ENCODE results near the gene LAMC1.

LAMC1 gene

GRCh38 chr1:183098317-183098716 lies 75.1 kb downstream of the LAMC1 start:
- TF ChIP-seq, protein P1, sequence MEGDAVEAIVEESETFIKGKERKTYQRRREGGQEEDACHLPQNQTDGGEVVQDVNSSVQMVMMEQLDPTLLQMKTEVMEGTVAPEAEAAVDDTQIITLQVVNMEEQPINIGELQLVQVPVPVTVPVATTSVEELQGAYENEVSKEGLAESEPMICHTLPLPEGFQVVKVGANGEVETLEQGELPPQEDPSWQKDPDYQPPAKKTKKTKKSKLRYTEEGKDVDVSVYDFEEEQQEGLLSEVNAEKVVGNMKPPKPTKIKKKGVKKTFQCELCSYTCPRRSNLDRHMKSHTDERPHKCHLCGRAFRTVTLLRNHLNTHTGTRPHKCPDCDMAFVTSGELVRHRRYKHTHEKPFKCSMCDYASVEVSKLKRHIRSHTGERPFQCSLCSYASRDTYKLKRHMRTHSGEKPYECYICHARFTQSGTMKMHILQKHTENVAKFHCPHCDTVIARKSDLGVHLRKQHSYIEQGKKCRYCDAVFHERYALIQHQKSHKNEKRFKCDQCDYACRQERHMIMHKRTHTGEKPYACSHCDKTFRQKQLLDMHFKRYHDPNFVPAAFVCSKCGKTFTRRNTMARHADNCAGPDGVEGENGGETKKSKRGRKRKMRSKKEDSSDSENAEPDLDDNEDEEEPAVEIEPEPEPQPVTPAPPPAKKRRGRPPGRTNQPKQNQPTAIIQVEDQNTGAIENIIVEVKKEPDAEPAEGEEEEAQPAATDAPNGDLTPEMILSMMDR (IDR thresholded peaks at IDR 0.05; ENCODE audit: insufficient read depth, low read depth, low read length, missing control alignments), result no peak
- H3K4me3 ChIP-seq (ENCODE audit: low read length), result no peak overlapping the region
- no peak for DNase-seq (ENCODE audit: low read depth)

- TF ChIP-seq, protein P1 (IDR thresholded peaks at IDR 0.05; ENCODE audit: insufficient read depth, low read depth, low read length, missing control alignments), result no peak
- H3K4me3 ChIP-seq (ENCODE audit: low read length), result no peak overlapping the region
- no peak for DNase-seq (ENCODE audit: low read depth)
Observed at GRCh38 chr1:183100361-183100974, 77.2 kb downstream of the LAMC1 start.

DNA sequence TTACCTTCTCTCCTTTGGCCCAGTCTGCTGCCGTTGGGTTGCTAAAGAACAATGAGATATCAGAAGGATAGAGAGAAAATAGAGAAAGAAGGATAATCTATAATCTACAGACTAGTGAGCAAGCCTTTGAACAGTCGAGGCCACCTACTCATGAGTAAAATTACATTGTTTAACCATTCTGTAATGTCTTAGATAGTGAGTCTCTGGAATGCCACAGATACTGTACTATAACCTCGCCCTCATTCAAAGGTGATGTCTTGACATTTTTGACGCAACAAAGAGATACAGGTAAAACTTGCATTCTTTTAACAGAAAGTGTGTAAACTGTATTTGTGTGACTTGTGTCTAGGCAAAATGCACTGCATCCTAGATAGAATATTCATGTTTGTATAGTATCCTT lies 77.9 kb downstream of the LAMC1 start:
- H3K4me3 ChIP-seq (ENCODE audit: low read length), result no peak overlapping the region
- TF ChIP-seq, protein P1 (IDR thresholded peaks at IDR 0.05; ENCODE audit: insufficient read depth, low read depth, low read length, missing control alignments), result no peak
- peak; percentile 29 for DNase-seq (ENCODE audit: low read depth)

- DNase-seq (ENCODE audit: low read depth), result no peak
- no peak overlapping the region for H3K4me3 ChIP-seq (ENCODE audit: low read length)
- TF ChIP-seq, protein P1 (IDR thresholded peaks at IDR 0.05; ENCODE audit: insufficient read depth, low read depth, low read length, missing control alignments), result no peak
Observed at GRCh38 chr1:183101841-183102276, 78.6 kb downstream of the LAMC1 start.

- no peak for DNase-seq (ENCODE audit: low read depth)
- TF ChIP-seq, protein P1 (IDR thresholded peaks at IDR 0.05; ENCODE audit: insufficient read depth, low read depth, low read length, missing control alignments), result no peak
- H3K4me3 ChIP-seq (ENCODE audit: low read length), result no peak overlapping the region
Observed at GRCh38 chr1:183103147-183103546, 79.9 kb downstream of the LAMC1 start.

- TF ChIP-seq, protein P1 (IDR thresholded peaks at IDR 0.05; ENCODE audit: insufficient read depth, low read depth, low read length, missing control alignments), result no peak
- DNase-seq (ENCODE audit: low read depth), result no peak
- no peak overlapping the region for H3K4me3 ChIP-seq (ENCODE audit: low read length)
Observed at GRCh38 chr1:183103577-183103976, 80.4 kb downstream of the LAMC1 start.

- TF ChIP-seq, protein P1 (IDR thresholded peaks at IDR 0.05; ENCODE audit: insufficient read depth, low read depth, low read length, missing control alignments), result no peak
- DNase-seq (ENCODE audit: low read depth), result no peak
- H3K4me3 ChIP-seq (ENCODE audit: low read length), result no peak overlapping the region
Observed at GRCh38 chr1:183105449-183105848, 82.2 kb downstream of the LAMC1 start.
